NCI-H2196 treated with DMSO at 0.1 percent for 48 hours (cell line): ENCODE measurements around the gene ASAP3.
A peak's percentile ranks its signal among the peaks of the same experiment; 100 is the strongest.

Source experiments
- DNase-seq: peaks from one replicate; lab custom pipeline; 2025; ENCODE audit not compliant: unreplicated experiment; lab: John Stamatoyannopoulos, UW

Gene ASAP3

GRCh38 chr1:23483321-23484252 lies at the start of gene ASAP3:
TSS of gene ASAP3 (minus strand) at chr1:23484179. CDS start at chr1:23484133, 46 bp downstream.
- DNase-seq = no peak

GRCh38 chr1:23533246-23534023 lies 49.5 kb upstream of the ASAP3 start:
- no peak for DNase-seq

GRCh38 chr1:23531562-23532094 lies 47.6 kb upstream of the ASAP3 start:
- no peak for DNase-seq

GRCh38 chr1:23530747-23531561 lies 47.0 kb upstream of the ASAP3 start, which contains the start of gene E2F2:
TSS of gene E2F2 (minus strand) at chr1:23531233. CDS start at chr1:23530793, 440 bp downstream.
- DNase-seq = peak; percentile 90

- DNase-seq = no peak
These were observed 46.2 kb upstream of the ASAP3 start for GRCh38 chr1:23530087-23530746.

GRCh38 chr1:23529146-23530086 lies 45.4 kb upstream of the ASAP3 start:
- peak; percentile 17 for DNase-seq

- DNase-seq = peak; percentile 56
These were observed 44.4 kb upstream of the ASAP3 start for GRCh38 chr1:23528250-23528978.

GRCh38 chr1:23527900-23528249 lies 43.9 kb upstream of the ASAP3 start:
- no peak for DNase-seq

- no peak for DNase-seq
These were observed 43.4 kb upstream of the ASAP3 start for GRCh38 chr1:23527366-23527765.

- DNase-seq = no peak
These were observed 42.5 kb upstream of the ASAP3 start for GRCh38 chr1:23526329-23527041.

- DNase-seq = no peak
These were observed 41.7 kb upstream of the ASAP3 start for GRCh38 chr1:23525558-23526250.

GRCh38 chr1:23524716-23525401 lies 40.9 kb upstream of the ASAP3 start:
- DNase-seq = peak; percentile 25

- DNase-seq = no peak
These were observed 40.2 kb upstream of the ASAP3 start for GRCh38 chr1:23524163-23524562.

- no peak for DNase-seq
These were observed 38.4 kb upstream of the ASAP3 start for GRCh38 chr1:23522244-23522982.

- no peak for DNase-seq
These were observed 37.6 kb upstream of the ASAP3 start for GRCh38 chr1:23521588-23521987.

- DNase-seq = no peak
These were observed 33.6 kb upstream of the ASAP3 start for GRCh38 chr1:23517581-23517980.
